HCT116 (cell line): Measurements from ENCODE around the gene PCBP1. TPM values are rescaled to one million over a fixed set of nuclear protein-coding genes. Genes with fewer than 3 reads are reported as not detected.

Experiments used
- ATAC-seq: fragments of 200-7000 bp; cut with Tn5 transposase; 2 replicates; pipeline ENCODE4 v1.9.1; 2020; ENCODE audit warnings: mild to moderate bottlenecking, moderate library complexity
- BruUV-seq: library from RNA; stranded (reverse); fragments of 400-500 nt; replicated peaks from 2 replicates; lab custom pipeline; 2021; lab: Mats Ljungman, UMichigan
- CTCF ChIA-PET: fragments of 300-600 bp; sonication (Branson Sonifier 250); formaldehyde crosslinking; loops from one replicate; lab custom pipeline; 2021; ENCODE audit warnings: antibody characterized with exemption; lab: Charles Lee
- POLR2A ChIA-PET: fragments of 300-600, 350-600 bp; sonication (Branson Sonifier 250); formaldehyde crosslinking; loops from one replicate; lab custom pipeline; 2021; ENCODE audit warnings: antibody characterized with exemption; lab: Charles Lee
- RAD21 ChIA-PET, 2 experiments: fragments of 300-600 bp; sonication (Branson Sonifier 250); formaldehyde crosslinking; loops; one replicate each; lab custom pipeline; 2023; ENCODE audit warnings: low total read pairs in 2 of 2; ENCODE audit not compliant: uncharacterized antibody in 2 of 2, unreplicated experiment in 2 of 2, low non-redundant PET in 1 of 2; lab: Charles Lee
- DNase-seq: peaks from one replicate; pipeline ENCODE4 v3.0.0-alpha.2; 2010; ENCODE audit warnings: low read depth, low spot score
- H2AFZ ChIP-seq: fragments of 200-600 bp; shearing (Covaris generic), sonication (generic); 2 replicates; pipeline ENCODE4 v1.6.1; 2017; ENCODE audit warnings: low read depth, mixed run types, mixed read lengths, antibody characterized with exemption, low read length; ENCODE audit not compliant: poor library complexity, severe bottlenecking
- H3K27ac ChIP-seq: 2 replicates; pipeline ENCODE4 v1.5.1; 2012; ENCODE audit warnings: low read depth, low read length
- H3K27me3 ChIP-seq: fragments of 200-600 bp; sonication (generic); 2 replicates; pipeline ENCODE4 v1.6.1; 2016; ENCODE audit warnings: mixed run types, low read length, mixed read lengths; ENCODE audit not compliant: insufficient read depth
- H3K36me3 ChIP-seq, 2 experiments: fragments of 200-500 bp in 1 of 2; fragments of 200-600 bp in 1 of 2; sonication (Bioruptor generic) in 1 of 2; sonication (generic) in 1 of 2; 2 replicates each; pipeline versions ENCODE4 v1.5.1 to v1.6.1; 2014 to 2016; ENCODE audit warnings: low read length in 2 of 2, inconsistent platforms in 1 of 2, mixed read lengths in 1 of 2, mixed run types in 1 of 2; ENCODE audit not compliant: insufficient read depth in 2 of 2, control insufficient read depth in 1 of 2
- H3K4me1 ChIP-seq, 2 experiments: fragments of 200-600 bp in 1 of 2; sonication (generic) in 1 of 2; 2 replicates each; pipeline versions ENCODE4 v1.5.1 to v1.6.1; 2012 to 2017; ENCODE audit warnings: low read length in 2 of 2, inconsistent platforms in 1 of 2, mild to moderate bottlenecking in 1 of 2, mixed read lengths in 1 of 2, mixed run types in 1 of 2, moderate library complexity in 1 of 2; ENCODE audit not compliant: insufficient read depth in 2 of 2, control insufficient read depth in 1 of 2
- H3K4me2 ChIP-seq: fragments of 200-600 bp; sonication (generic); 2 replicates; pipeline ENCODE4 v1.6.1; 2017; ENCODE audit warnings: mixed run types, low read length, mixed read lengths
- H3K4me3 ChIP-seq, 2 experiments: fragments of 200-600 bp in 1 of 2; sonication (generic) in 1 of 2; replicated peaks in 1 of 2; 2 replicates each; pipeline ENCODE4 v1.5.1; 2011 to 2016; ENCODE audit warnings: low read length in 2 of 2, control low read depth in 1 of 2, low read depth in 1 of 2, mild to moderate bottlenecking in 1 of 2, mixed read lengths in 1 of 2, mixed run types in 1 of 2
- H3K79me2 ChIP-seq: fragments of 200-600 bp; sonication (generic); 2 replicates; pipeline ENCODE4 v1.6.1; 2017; ENCODE audit warnings: mild to moderate bottlenecking, mixed run types, low read length, moderate library complexity, mixed read lengths; ENCODE audit not compliant: insufficient read depth
- H3K9ac ChIP-seq: fragments of 200-600 bp; sonication (generic); 2 replicates; pipeline ENCODE4 v1.6.1; 2016; ENCODE audit warnings: low read length, mixed read lengths
- H3K9me2 ChIP-seq: fragments of 200-600 bp; sonication (generic), shearing (Covaris generic); 2 replicates; pipeline ENCODE4 v1.6.1; 2017; ENCODE audit warnings: mixed run types, mild to moderate bottlenecking, moderate library complexity; ENCODE audit not compliant: insufficient read depth
- H3K9me3 ChIP-seq, 2 experiments: fragments of 200-500 bp in 1 of 2; fragments of 200-600 bp in 1 of 2; sonication (Bioruptor generic) in 1 of 2; sonication (generic) in 1 of 2; 2 replicates each; pipeline ENCODE4 v1.6.1; 2014 to 2017; ENCODE audit warnings: low read length in 2 of 2, mixed read lengths in 2 of 2, inconsistent platforms in 1 of 2, low read depth in 1 of 2, mild to moderate bottlenecking in 1 of 2, mixed run types in 1 of 2, moderate library complexity in 1 of 2; ENCODE audit not compliant: control insufficient read depth in 1 of 2, insufficient read depth in 1 of 2
- H4K20me1 ChIP-seq: fragments of 200-600 bp; sonication (generic), shearing (Covaris generic); 2 replicates; pipeline ENCODE4 v1.6.1; 2017; ENCODE audit warnings: mixed run types, mild to moderate bottlenecking, moderate library complexity; ENCODE audit not compliant: insufficient read depth
- ATF3 ChIP-seq: IDR thresholded peaks from 2 replicates; pipeline ENCODE4 v1.6.1; 2012
- CBX3 ChIP-seq: IDR thresholded peaks from 2 replicates; pipeline ENCODE4 v1.6.1; 2012; ENCODE audit warnings: low read depth
- CEBPB ChIP-seq: IDR thresholded peaks from 2 replicates; pipeline ENCODE4 v1.6.1; 2012; ENCODE audit warnings: low read depth
- CTCF ChIP-seq, 3 experiments: fragments of 200-600 bp in 1 of 3; sonication (generic) in 1 of 3; IDR thresholded peaks in 2 of 3; conservative IDR thresholded peaks in 1 of 3; 2 replicates each; pipeline ENCODE4 v1.5.1; 2012 to 2017; ENCODE audit warnings: low read depth in 2 of 3, low read length in 2 of 3, antibody characterized with exemption in 1 of 3, borderline replicate concordance in 1 of 3, control low read depth in 1 of 3, mild to moderate bottlenecking in 1 of 3, mixed read lengths in 1 of 3, mixed run types in 1 of 3, moderate library complexity in 1 of 3; ENCODE audit not compliant: insufficient read depth in 1 of 3
- EGR1 ChIP-seq: IDR thresholded peaks from 2 replicates; pipeline ENCODE4 v1.6.1; 2012; ENCODE audit warnings: low read depth
- ELF1 ChIP-seq: IDR thresholded peaks from 2 replicates; pipeline ENCODE4 v1.6.1; 2012; ENCODE audit warnings: low read depth, borderline replicate concordance
- EZH2 ChIP-seq: fragments of 200-600 bp; sonication (generic); IDR thresholded peaks from 2 replicates; pipeline ENCODE4 v1.6.1; 2017; ENCODE audit warnings: antibody characterized with exemption, mixed run types
- FOSL1 ChIP-seq: IDR thresholded peaks from 2 replicates; pipeline ENCODE4 v1.6.1; 2012; ENCODE audit warnings: low read depth
- MAX ChIP-seq: IDR thresholded peaks from 2 replicates; pipeline ENCODE4 v1.6.1; 2012
- POLR2A ChIP-seq: IDR thresholded peaks from 2 replicates; pipeline ENCODE4 v1.7.0; 2011; ENCODE audit warnings: borderline replicate concordance; ENCODE audit not compliant: insufficient read depth, insufficient read length; ENCODE audit errors: extremely low read depth
- POLR2AphosphoS5 ChIP-seq: IDR thresholded peaks from 2 replicates; pipeline ENCODE4 v1.6.1; 2011; ENCODE audit warnings: mild to moderate bottlenecking, low read depth, low read length, moderate library complexity
- RAD21 ChIP-seq: IDR thresholded peaks from 2 replicates; pipeline ENCODE4 v1.6.1; 2012; ENCODE audit warnings: low read depth, mild to moderate bottlenecking
- REST ChIP-seq: IDR thresholded peaks from 2 replicates; pipeline ENCODE4 v1.6.1; 2012; ENCODE audit warnings: low read depth
- SP1 ChIP-seq: IDR thresholded peaks from 2 replicates; pipeline ENCODE4 v1.6.1; 2012; ENCODE audit warnings: low read depth
- SRF ChIP-seq: IDR thresholded peaks from 2 replicates; pipeline ENCODE4 v1.6.1; 2012; ENCODE audit warnings: low read depth
- YY1 ChIP-seq: IDR thresholded peaks from 2 replicates; pipeline ENCODE4 v1.6.1; 2011; ENCODE audit warnings: low read length, low read depth, moderate library complexity, mild to moderate bottlenecking; ENCODE audit not compliant: insufficient replicate concordance; ENCODE audit errors: extremely low read depth
- ZNF274 ChIP-seq: fragments of 200-500 bp; sonication (Bioruptor generic); IDR thresholded peaks from 2 replicates; pipeline ENCODE4 v1.6.1; 2014; ENCODE audit warnings: mild to moderate bottlenecking, low read depth, low read length, inconsistent platforms
- intact Hi-C: fragments of 100-400 bp; cut with micrococcal nuclease; formaldehyde crosslinking; loops from 2 replicates; pipeline ENCODE4 v1.10.0; 2022
- total RNA-seq: library from RNA; stranded (reverse); gene quantifications from one replicate; pipeline ENCODE4 v1.2.1, GENCODE V29; 2021; ENCODE audit not compliant: unreplicated experiment

Gene PCBP1
- total RNA-seq, 1 experiment from 2014 or later: 256 TPM

GRCh38 chr2:70047451-70047850, 39.8 kb upstream of the PCBP1 start:
- Histone ChIP-seq H2AFZ (no peak overlapping the region), H3K9ac (no peak overlapping the region), H3K9me3 (no peaks in the 10 kb centered on the region), H3K27ac (no peak overlapping the region), H3K4me2 (no peak overlapping the region), H3K36me3 (peaks cover 7 to 12% of the 10 kb centered on the region in 2 experiments; a peak in 2 of 4 replicates), H3K4me3 (no peak overlapping the region), H4K20me1 (no peaks in the 10 kb centered on the region), H3K79me2 (no peaks in the 10 kb centered on the region), H3K9me2 (no peaks in the 10 kb centered on the region)
- no TSS peak for BruUV-seq
- no peak for ATAC-seq
- intact Hi-C loops: no loop called here
- TF ChIP-seq RAD21 (no peak), POLR2A (no peak), CTCF (IDR thresholded peaks at IDR 0.05 in 2 of 3, conservative IDR thresholded peaks at IDR 0.05 in 1 of 3; ENCODE audit: borderline replicate concordance in 1 of 3, insufficient read depth in 1 of 3, low read depth in 2 of 3, low read length in 2 of 3) (no peak), EGR1 (no peak), SP1 (no peak), EZH2 (no peak), YY1 (no peak), SRF (no peak)
- TF ChIP-seq, all 23 proteins: peak for 0
- POLR2A ChIA-PET: no interaction called here
- DNase-seq: no peak
- H3K27me3 ChIP-seq: no peaks in the 10 kb centered on the region
- H3K4me1 ChIP-seq: peaks cover 0 to 3% of the 10 kb centered on the region in 2 experiments; a peak in 1 of 4 replicates
- RAD21 ChIA-PET: no interaction called here
- CTCF ChIA-PET: no interaction called here

GRCh38 chr2:70049255-70049654, 38.0 kb upstream of the PCBP1 start:
- Histone ChIP-seq H3K27me3 (no peaks in the 10 kb centered on the region), H3K9me2 (no peaks in the 10 kb centered on the region), H3K9me3 (no peaks in the 10 kb centered on the region), H3K4me2 (no peak overlapping the region), H3K4me1 (peaks cover 0 to 3% of the 10 kb centered on the region in 2 experiments; a peak in 1 of 4 replicates), H3K9ac (no peak overlapping the region), H3K27ac (no peak overlapping the region), H4K20me1 (no peaks in the 10 kb centered on the region), H3K4me3 (no peak overlapping the region), H3K79me2 (no peaks in the 10 kb centered on the region), H2AFZ (no peak overlapping the region), H3K36me3 (peaks cover 7 to 14% of the 10 kb centered on the region in 2 experiments; a peak in 3 of 4 replicates)
- CTCF ChIA-PET: no interaction called here
- no peak for DNase-seq
- ATAC-seq: no peak
- BruUV-seq: no TSS peak
- intact Hi-C loops: no loop called here
- RAD21 ChIA-PET: no interaction called here
- POLR2A ChIA-PET: no interaction called here
- TF ChIP-seq EZH2 (no peak), YY1 (no peak), CEBPB (no peak), MAX (no peak), RAD21 (no peak), REST (no peak), CBX3 (no peak), POLR2AphosphoS5 (no peak), FOSL1 (no peak), ATF3 (no peak), ZNF274 (no peak), ELF1 (no peak)
